Endothelial cell of umbilical vein (primary cell): ENCODE results near the gene DAB1. TPM values are rescaled to one million over a fixed set of nuclear protein-coding genes. Genes with fewer than 3 reads are reported as not detected.

Source experiments
- BruUV-seq: library from RNA; stranded (reverse); fragments of 400-500 nt; replicated peaks from 2 replicates; lab custom pipeline; 2021; lab: Mats Ljungman, UMichigan
- CTCF ChIA-PET: fragments of 300-600, 350-600 bp; sonication (Branson Sonifier 250); formaldehyde crosslinking; loops from one replicate; lab custom pipeline; 2021; ENCODE audit warnings: antibody characterized with exemption, inconsistent platforms; lab: Charles Lee
- POLR2A ChIA-PET: fragments of 300-600, 350-600 bp; sonication (Branson Sonifier 250); formaldehyde crosslinking; loops from one replicate; lab custom pipeline; 2021; ENCODE audit warnings: antibody characterized with exemption, inconsistent platforms; lab: Charles Lee
- DNase-seq: peaks from one replicate; pipeline ENCODE4 v3.0.0-alpha.2; 2011; ENCODE audit warnings: low read depth, low spot score
- FAIRE-seq: peaks from 2 replicates; lab custom pipeline; 2011; peaks lifted over from hg19 to GRCh38; lab: Jason Lieb, UNC
- H2AFZ ChIP-seq: 2 replicates; pipeline ENCODE4 v1.6.0; 2012; ENCODE audit warnings: low read depth, low read length, control low read depth, inconsistent platforms
- H3K27ac ChIP-seq: 2 replicates; pipeline ENCODE4 v1.5.1; 2011; ENCODE audit warnings: low read depth, mild to moderate bottlenecking, control low read depth, low read length, moderate library complexity; ENCODE audit not compliant: insufficient read depth
- H3K27me3 ChIP-seq, 2 experiments: 2 replicates each; pipeline versions ENCODE4 v1.6.0 to v1.6.1; 2011; ENCODE audit warnings: low read length in 2 of 2, mixed read lengths in 1 of 2; ENCODE audit not compliant: control insufficient read depth in 2 of 2, insufficient read depth in 2 of 2
- H3K36me3 ChIP-seq, 2 experiments: 2 replicates in 1 of 2; 3 replicates in 1 of 2; pipeline ENCODE4 v1.5.1; 2011; ENCODE audit warnings: low read length in 2 of 2, mild to moderate bottlenecking in 1 of 2, moderate library complexity in 1 of 2; ENCODE audit not compliant: control insufficient read depth in 2 of 2, insufficient read depth in 2 of 2; ENCODE audit errors: extremely low read depth in 1 of 2
- H3K4me1 ChIP-seq: 3 replicates; pipeline ENCODE4 v1.5.1; 2011; ENCODE audit warnings: mild to moderate bottlenecking, low read length; ENCODE audit not compliant: control insufficient read depth, insufficient read depth; ENCODE audit errors: extremely low read depth
- H3K4me2 ChIP-seq: 2 replicates; pipeline ENCODE4 v1.6.1; 2011; ENCODE audit warnings: low read length, control low read depth, mixed read lengths; ENCODE audit not compliant: insufficient read depth
- H3K4me3 ChIP-seq, 3 experiments: fragments of 200-600 bp in 1 of 3; sonication (generic), shearing (Covaris generic) in 1 of 3; replicated peaks in 1 of 3; 2 replicates each; pipeline ENCODE4 v1.5.1; 2011 to 2016; ENCODE audit warnings: control low read depth in 3 of 3, low read length in 3 of 3, mild to moderate bottlenecking in 2 of 3, inconsistent platforms in 1 of 3, low read depth in 1 of 3, moderate library complexity in 1 of 3; ENCODE audit not compliant: insufficient read depth in 1 of 3
- H3K79me2 ChIP-seq: 2 replicates; pipeline ENCODE4 v1.6.0; 2012; ENCODE audit warnings: low read length, inconsistent platforms; ENCODE audit not compliant: control insufficient read depth, insufficient read depth
- H3K9ac ChIP-seq: replicated peaks from 2 replicates; pipeline ENCODE3; 2011; ENCODE audit warnings: low read length, control low read depth; ENCODE audit not compliant: insufficient read depth; ENCODE audit errors: extremely low read depth
- H3K9me1 ChIP-seq: replicated peaks from 3 replicates; pipeline ENCODE4 v1.6.0; 2011; ENCODE audit warnings: mild to moderate bottlenecking, low read length; ENCODE audit not compliant: control insufficient read depth, insufficient read depth; ENCODE audit errors: extremely low read depth
- H3K9me3 ChIP-seq: replicated peaks from 2 replicates; pipeline ENCODE4 v1.5.1; 2012; ENCODE audit warnings: low read length, inconsistent platforms; ENCODE audit not compliant: control insufficient read depth, insufficient read depth
- H4K20me1 ChIP-seq: replicated peaks from 2 replicates; pipeline ENCODE3; 2011; ENCODE audit warnings: mild to moderate bottlenecking, low read length; ENCODE audit not compliant: control insufficient read depth, insufficient read depth; ENCODE audit errors: extremely low read depth
- CTCF ChIP-seq, 2 donors: IDR thresholded peaks; 1 replicate in 1 of 2; 2 replicates in 1 of 2; pipeline ENCODE4 v1.5.1; 2011; ENCODE audit warnings: low read length in 2 of 2, mild to moderate bottlenecking in 2 of 2, moderate library complexity in 2 of 2, control low read depth in 1 of 2, inconsistent platforms in 1 of 2, low read depth in 1 of 2; ENCODE audit not compliant: insufficient read depth in 1 of 2; ENCODE audit errors: extremely low read depth in 1 of 2
- EZH2 ChIP-seq: IDR thresholded peaks from 2 replicates; pipeline ENCODE4 v1.6.1; 2012; ENCODE audit warnings: borderline replicate concordance, low read depth, mild to moderate bottlenecking, moderate library complexity, low read length, inconsistent platforms; ENCODE audit not compliant: severe bottlenecking
- FOS ChIP-seq: IDR thresholded peaks from 2 replicates; pipeline ENCODE4 v1.6.1; 2011; ENCODE audit warnings: mild to moderate bottlenecking, low read length, moderate library complexity, borderline replicate concordance; ENCODE audit not compliant: insufficient read depth
- GATA2 ChIP-seq: IDR thresholded peaks from 2 replicates; pipeline ENCODE4 v1.7.0; 2011; ENCODE audit warnings: low read depth, mild to moderate bottlenecking, moderate library complexity, mixed read lengths, low read length; ENCODE audit not compliant: insufficient read length, insufficient read depth
- JUN ChIP-seq: IDR thresholded peaks from 2 replicates; pipeline ENCODE4 v1.6.1; 2011; ENCODE audit warnings: borderline replicate concordance, low read depth; ENCODE audit not compliant: insufficient read length, insufficient read depth
- MYC ChIP-seq: IDR thresholded peaks from one replicate; pipeline ENCODE4 v1.6.1; 2011; ENCODE audit warnings: mild to moderate bottlenecking, low read depth, low read length
- POLR2A ChIP-seq: IDR thresholded peaks from 2 replicates; pipeline ENCODE4 v1.6.1; 2012; ENCODE audit warnings: low read depth, mild to moderate bottlenecking, control low read depth, low read length
- POLR2AphosphoS5 ChIP-seq: IDR thresholded peaks from 2 replicates; pipeline ENCODE4 v1.6.1; 2012; ENCODE audit warnings: low read depth, mild to moderate bottlenecking, control low read depth, low read length, moderate library complexity; ENCODE audit not compliant: insufficient read depth
- dilution Hi-C: fragments of 300-500 bp; cut with MboI; formaldehyde crosslinking; loops from one replicate; pipeline ENCODE4 v1.15.0; 2019; ENCODE audit warnings: low sequenced_read_pairs; ENCODE audit not compliant: extremely low pct_ligation_motif_present
- intact Hi-C: fragments of 100-400 bp; cut with micrococcal nuclease; formaldehyde crosslinking; loops from one replicate; pipeline ENCODE4 v1.10.0; 2022
- polyA plus RNA-seq, 4 experiments: library from polyadenylated mRNA; depleted of rRNA in 3 of 4; stranded (reverse) in 3 of 4; unstranded in 1 of 4; fragments of >200 nt; gene quantifications; 2 replicates each; pipeline versions ENCODE4 v1.2.1 to v1.2.3, GENCODE V29; 2011 to 2012; ENCODE audit warnings: missing spikeins in 1 of 4
- total RNA-seq: library from RNA; stranded (reverse); gene quantifications from 2 replicates; pipeline ENCODE4 v1.2.3, GENCODE V29; 2021
- TF ChIP-seq, protein P1 (sequence below): IDR thresholded peaks from 2 replicates; pipeline ENCODE4 v1.6.1; 2011; ENCODE audit not compliant: insufficient read depth, insufficient read length

DAB1 gene
- total and polyA plus RNA-seq, 2 donors (not counting 3 experiments of a cell fraction or from before 2014, with no cell fraction given): not detected

DNA sequence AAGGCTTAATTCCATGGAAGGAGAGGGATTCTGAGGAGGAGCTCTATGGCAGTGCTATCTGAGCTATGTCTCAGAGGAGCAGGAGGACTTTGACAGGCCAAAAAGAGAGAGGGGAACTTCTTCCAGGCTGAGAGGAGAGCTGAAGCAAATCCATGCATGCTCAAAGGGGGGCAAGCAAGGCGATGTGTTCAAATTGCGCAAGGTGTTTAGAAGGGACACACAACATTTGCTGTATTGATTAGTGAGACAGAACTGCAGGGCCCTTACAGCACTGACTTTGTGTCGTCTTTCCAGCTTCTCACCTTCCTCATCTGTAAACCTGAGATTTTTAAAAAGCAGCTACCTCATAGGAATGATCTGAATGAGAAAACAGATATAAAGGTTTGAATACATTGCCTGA lies 145.3 kb downstream of the DAB1 start:
- ChIA-PET POLR2A (no interaction called here), CTCF (no interaction called here)
- DNase-seq: no peak
- no peak overlapping the region for H3K9ac ChIP-seq
- no peaks in the 10 kb centered on the region for H3K9me1 ChIP-seq
- no peaks in the 10 kb centered on the region for H3K4me1 ChIP-seq
- H2AFZ ChIP-seq: no peak overlapping the region
- no peaks in the 10 kb centered on the region for H3K36me3 ChIP-seq
- no peaks in the 10 kb centered on the region for H3K9me3 ChIP-seq
- no peaks in the 10 kb centered on the region for H3K27me3 ChIP-seq
- H4K20me1 ChIP-seq: no peaks in the 10 kb centered on the region
- no TSS peak for BruUV-seq
- intact Hi-C loops (no loop called here), dilution Hi-C loops (no loop called here)
- H3K79me2 ChIP-seq: no peaks in the 10 kb centered on the region
- TF ChIP-seq EZH2 (no peak), JUN (no peak), CTCF (IDR thresholded peaks at IDR 0.05; ENCODE audit: extremely low read depth in 1 of 2, insufficient read depth in 1 of 2, low read depth in 1 of 2, low read length in 2 of 2) (no peak), GATA2 (no peak), MYC (no peak), POLR2A (no peak), FOS (no peak), POLR2AphosphoS5 (no peak)
- TF ChIP-seq, protein P1, sequence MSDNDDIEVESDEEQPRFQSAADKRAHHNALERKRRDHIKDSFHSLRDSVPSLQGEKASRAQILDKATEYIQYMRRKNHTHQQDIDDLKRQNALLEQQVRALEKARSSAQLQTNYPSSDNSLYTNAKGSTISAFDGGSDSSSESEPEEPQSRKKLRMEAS: no peak
- no peak overlapping the region for H3K4me2 ChIP-seq
- no peak overlapping the region for H3K27ac ChIP-seq
- no peak for FAIRE-seq
- no peak overlapping the region for H3K4me3 ChIP-seq
